Panc1 (cell line): ENCODE measurements around the gene PUS3.

Experiments
- CTCF ChIP-seq: fragments of 450-650 bp; IDR thresholded peaks from 2 replicates; pipeline ENCODE4 v1.5.1; 2017; ENCODE audit warnings: mild to moderate bottlenecking
- POLR2AphosphoS5 ChIP-seq: IDR thresholded peaks from 2 replicates; pipeline ENCODE4 v1.6.1; 2012; ENCODE audit warnings: mild to moderate bottlenecking, low read depth, low read length, moderate library complexity
- REST ChIP-seq, 2 experiments: IDR thresholded peaks; 2 replicates each; pipeline ENCODE4 v1.6.1; 2011 to 2012; ENCODE audit warnings: low read depth in 2 of 2, control low read depth in 1 of 2, low read length in 1 of 2, mild to moderate bottlenecking in 1 of 2, moderate library complexity in 1 of 2; ENCODE audit not compliant: insufficient read depth in 1 of 2
- SIN3A ChIP-seq: IDR thresholded peaks from 2 replicates; pipeline ENCODE4 v1.6.1; 2012; ENCODE audit warnings: low read depth, mild to moderate bottlenecking, low read length, moderate library complexity, borderline replicate concordance; ENCODE audit not compliant: insufficient read depth
- TCF7L2 ChIP-seq: IDR thresholded peaks from 2 replicates; pipeline ENCODE4 v1.6.1; 2011; ENCODE audit warnings: mild to moderate bottlenecking, low read depth, low read length, inconsistent platforms

- TF ChIP-seq CTCF, result peak; percentile 86
- no peak for TF ChIP-seq POLR2AphosphoS5
- no peak for TF ChIP-seq SIN3A
- no peak for TF ChIP-seq TCF7L2
- no peak for TF ChIP-seq REST (IDR thresholded peaks at IDR 0.05; ENCODE audit: insufficient read depth in 1 of 2, low read depth in 2 of 2, low read length in 1 of 2)
Measured at GRCh38 chr11:125874556-125875124, 28.4 kb downstream of the PUS3 start.
